CD14-positive monocyte (primary cell): ENCODE measurements around the gene ICAM5. TPM values are rescaled to one million over a fixed set of nuclear protein-coding genes. Genes with fewer than 3 reads are reported as not detected.
A peak's percentile ranks its signal among the peaks of the same experiment; 100 is the strongest.

ENCODE experiments used
- DNase-seq, 3 donors: peaks; one replicate each; pipeline ENCODE4 v3.0.0-alpha.2; 2011 to 2022
- H2AFZ ChIP-seq: 2 replicates; pipeline ENCODE4 v1.6.0; 2012; ENCODE audit warnings: mild to moderate bottlenecking, low read depth, low read length, inconsistent platforms; ENCODE audit not compliant: insufficient read depth, poor library complexity, severe bottlenecking
- H3K27ac ChIP-seq, 2 donors: 1 replicate in 1 of 2; 2 replicates in 1 of 2; pipeline ENCODE4 v1.5.1; 2012 to 2013; ENCODE audit warnings: low read length in 2 of 2, control low read depth in 1 of 2, inconsistent platforms in 1 of 2, low read depth in 1 of 2, mild to moderate bottlenecking in 1 of 2
- H3K27me3 ChIP-seq, 2 donors: one replicate each; pipeline versions ENCODE4 v1.6.0 to v1.6.1; 2011 to 2013; ENCODE audit warnings: low read length in 2 of 2; ENCODE audit not compliant: control insufficient read depth in 2 of 2, insufficient read depth in 2 of 2
- H3K36me3 ChIP-seq, 2 donors: replicated peaks in 1 of 2; 1 replicate in 1 of 2; 2 replicates in 1 of 2; pipeline versions ENCODE4 v1.5.1 to v1.6.1; 2012 to 2013; ENCODE audit warnings: low read length in 2 of 2, control low read depth in 1 of 2, inconsistent platforms in 1 of 2, mild to moderate bottlenecking in 1 of 2; ENCODE audit not compliant: insufficient read depth in 2 of 2, control insufficient read depth in 1 of 2
- H3K4me1 ChIP-seq, 2 donors: 1 replicate in 1 of 2; 2 replicates in 1 of 2; pipeline versions ENCODE4 v1.5.1 to v1.6.1; 2012 to 2013; ENCODE audit warnings: low read length in 2 of 2, control low read depth in 1 of 2, inconsistent platforms in 1 of 2, mild to moderate bottlenecking in 1 of 2, moderate library complexity in 1 of 2; ENCODE audit not compliant: insufficient read depth in 2 of 2, control insufficient read depth in 1 of 2
- H3K4me2 ChIP-seq: replicated peaks from 2 replicates; pipeline ENCODE3; 2012; ENCODE audit warnings: low read length, moderate library complexity, mild to moderate bottlenecking; ENCODE audit not compliant: poor library complexity, severe bottlenecking; ENCODE audit errors: extremely low read depth
- H3K4me3 ChIP-seq, 3 experiments: fragments of 200-600 bp in 1 of 3; sonication (generic) in 1 of 3; replicated peaks in 1 of 3; 1 replicate in 2 of 3; 2 replicates in 1 of 3; pipeline ENCODE4 v1.5.1; 2011 to 2013; ENCODE audit warnings: low read length in 3 of 3, mild to moderate bottlenecking in 3 of 3, control low read depth in 2 of 3, low read depth in 2 of 3, inconsistent platforms in 1 of 3, moderate library complexity in 1 of 3
- H3K79me2 ChIP-seq: 2 replicates; pipeline ENCODE4 v1.6.0; 2012; ENCODE audit warnings: mild to moderate bottlenecking, control low read depth, inconsistent platforms, low read length, moderate library complexity; ENCODE audit not compliant: insufficient read depth
- H3K9ac ChIP-seq: 2 replicates; pipeline ENCODE4 v1.6.0; 2017; ENCODE audit warnings: low read length, mild to moderate bottlenecking; ENCODE audit not compliant: insufficient read depth, poor library complexity, severe bottlenecking
- H3K9me3 ChIP-seq, 2 donors: replicated peaks in 1 of 2; 1 replicate in 1 of 2; 2 replicates in 1 of 2; pipeline versions ENCODE4 v1.5.1 to v1.6.1; 2012 to 2013; ENCODE audit warnings: low read length in 2 of 2, control low read depth in 1 of 2; ENCODE audit not compliant: control insufficient read depth in 1 of 2, insufficient read depth in 1 of 2
- H4K20me1 ChIP-seq: 2 replicates; pipeline ENCODE4 v1.6.0; 2012; ENCODE audit warnings: mild to moderate bottlenecking, low read length, control low read depth, moderate library complexity; ENCODE audit not compliant: insufficient read depth
- H3K27ac Mint-ChIP-seq, 7 donors: one replicate each; pipeline ENCODE4 v1.8.0; 2020; ENCODE audit warnings: mild to moderate bottlenecking in 7 of 7, mixed read lengths in 7 of 7, moderate library complexity in 6 of 7, inconsistent platforms in 2 of 7
- H3K27me3 Mint-ChIP-seq, 3 donors: one replicate each; pipeline ENCODE4 v1.8.0; 2021 to 2022; ENCODE audit warnings: low read depth in 3 of 3, mild to moderate bottlenecking in 3 of 3, mixed read lengths in 3 of 3, moderate library complexity in 3 of 3, inconsistent platforms in 1 of 3
- H3K36me3 Mint-ChIP-seq, 2 donors: one replicate each; pipeline ENCODE4 v1.8.0; 2020; ENCODE audit warnings: mixed read lengths in 2 of 2, inconsistent platforms in 1 of 2, mild to moderate bottlenecking in 1 of 2
- H3K4me1 Mint-ChIP-seq: one replicate; pipeline ENCODE4 v1.8.0; 2020; ENCODE audit warnings: mild to moderate bottlenecking, mixed read lengths
- H3K4me3 Mint-ChIP-seq, 2 donors: one replicate each; pipeline ENCODE4 v1.8.0; 2020; ENCODE audit warnings: mild to moderate bottlenecking in 2 of 2, mixed read lengths in 2 of 2, moderate library complexity in 1 of 2
- H3K9me3 Mint-ChIP-seq, 7 donors: one replicate each; pipeline ENCODE4 v1.8.0; 2020 to 2022; ENCODE audit warnings: mixed read lengths in 7 of 7, mild to moderate bottlenecking in 6 of 7, moderate library complexity in 6 of 7, inconsistent platforms in 2 of 7
- CTCF ChIP-seq: fragments of 200-600 bp; IDR thresholded peaks from one replicate; pipeline ENCODE4 v1.8.0; 2022; ENCODE audit warnings: antibody characterized with exemption, mild to moderate bottlenecking
- WGBS: methylation state at CpG from one replicate; pipeline ENCODE4 v1.1.5; 2013; ENCODE audit warnings: missing lambda C conversion rate; ENCODE audit not compliant: insufficient coverage; 5-methylcytosine and 5-hydroxymethylcytosine counted together
- intact Hi-C, 2 donors: fragments of 100-400 bp; cut with micrococcal nuclease; formaldehyde crosslinking; loops; one replicate each; pipeline versions ENCODE4 v1.15.0 to v1.15.1; 2023
- polyA plus RNA-seq, 3 donors: library from polyadenylated mRNA; depleted of rRNA in 1 of 3; unstranded in 2 of 3; stranded (reverse) in 1 of 3; fragments of 300-500 nt in 2 of 3; fragments of >200 nt in 1 of 3; fragmentation: Illumina TruSeq in 2 of 3; gene quantifications; 1 replicate in 2 of 3; 2 replicates in 1 of 3; pipeline ENCODE4 v1.2.3, GENCODE V29; 2012 to 2021

ICAM5 gene
- polyA plus RNA-seq, 3 donors = 0.21 to 2.1 TPM; not detected in 1

- H3K4me3 ChIP-seq = no peak overlapping the region
- WGBS = 100% methylated on average over 7 of the region's 7 CpGs
- H3K27me3 ChIP-seq = no peaks in the 10 kb centered on the region
- no peaks in the 10 kb centered on the region for H3K9me3 ChIP-seq
- peaks cover 11% of the 10 kb centered on the region for H3K4me1 Mint-ChIP-seq
- no peak overlapping the region for H3K4me2 ChIP-seq
- H3K27ac ChIP-seq = peak overlapping the region in 1 of 2 donors; percentile 5
- H3K36me3 ChIP-seq = peaks cover 78 to 79% of the 10 kb centered on the region in 2 donors
- peak overlapping the region in 2 of 7 donors; percentile 28 to 30 for H3K27ac Mint-ChIP-seq
- DNase-seq = no peak
- intact Hi-C loops = no loop called here
- H3K9me3 Mint-ChIP-seq = no peaks in the 10 kb centered on the region
- peaks cover 0 to 1% (median 0%) of the 10 kb centered on the region in 3 donors for H3K27me3 Mint-ChIP-seq
- no peak overlapping the region for H3K4me3 Mint-ChIP-seq
- peaks cover 59% of the 10 kb centered on the region for H3K79me2 ChIP-seq
- H3K36me3 Mint-ChIP-seq = peaks cover 53 to 78% of the 10 kb centered on the region in 2 donors
- peaks cover 10 to 12% of the 10 kb centered on the region in 2 donors for H3K4me1 ChIP-seq
- no peak overlapping the region for H3K9ac ChIP-seq
- peaks cover 61% of the 10 kb centered on the region for H4K20me1 ChIP-seq
- H2AFZ ChIP-seq = no peak overlapping the region
- no peak for TF ChIP-seq CTCF
These were observed 38.0 kb downstream of the ICAM5 start for GRCh38 chr19:10327793-10328192.

- Mint-ChIP-seq H3K4me3 (no peak overlapping the region), H3K9me3 (no peaks in the 10 kb centered on the region), H3K27me3 (peaks cover 0 to 1% (median 0%) of the 10 kb centered on the region in 3 donors), H3K36me3 (peaks cover 49 to 70% of the 10 kb centered on the region in 2 donors), H3K27ac (peak overlapping the region in 2 of 7 donors; percentile 40 to 46), H3K4me1 (peaks cover 15% of the 10 kb centered on the region)
- Histone ChIP-seq H3K36me3 (peaks cover 68 to 69% of the 10 kb centered on the region in 2 donors), H4K20me1 (peaks cover 53% of the 10 kb centered on the region), H3K27ac (no peak overlapping the region), H3K4me3 (no peak overlapping the region), H3K27me3 (no peaks in the 10 kb centered on the region), H3K4me1 (peaks cover 14 to 17% of the 10 kb centered on the region in 2 donors), H2AFZ (no peak overlapping the region), H3K9ac (no peak overlapping the region), H3K4me2 (no peak overlapping the region), H3K9me3 (no peaks in the 10 kb centered on the region), H3K79me2 (peaks cover 68% of the 10 kb centered on the region)
- intact Hi-C loops = no loop called here
- no peak for TF ChIP-seq CTCF
- DNase-seq = no peak
- WGBS = 98% methylated on average over 41 of the region's 41 CpGs
These were observed 39.0 kb downstream of the ICAM5 start for GRCh38 chr19:10328558-10329429.
